Breast epithelium (tissue), 4 donors: ENCODE results near the gene SETBP1. TPM values are rescaled to one million over a fixed set of nuclear protein-coding genes. Genes with fewer than 3 reads are reported as not detected.

Experiments
- DNase-seq, 2 donors: peaks; one replicate each; pipeline ENCODE4 v3.0.0-alpha.2; 2019; ENCODE audit warnings: low spot score in 2 of 2
- H3K27ac ChIP-seq, 2 donors: fragments of 200-600 bp; sonication (generic) in 1 of 2; one replicate each; pipeline ENCODE4 v1.5.1; 2016 to 2019; ENCODE audit warnings: mild to moderate bottlenecking in 1 of 2
- H3K27me3 ChIP-seq, 2 donors: fragments of 200-600 bp; sonication (generic) in 1 of 2; one replicate each; pipeline versions ENCODE4 v1.5.1 to v1.6.0; 2017 to 2019; ENCODE audit warnings: control low read depth in 1 of 2, mild to moderate bottlenecking in 1 of 2
- H3K36me3 ChIP-seq: fragments of 200-600 bp; one replicate; pipeline ENCODE4 v1.5.1; 2019
- H3K4me1 ChIP-seq, 2 donors: fragments of 200-600 bp; sonication (generic); one replicate each; pipeline ENCODE4 v1.5.1; 2016 to 2019; ENCODE audit warnings: control low read depth in 1 of 2
- H3K4me3 ChIP-seq, 3 donors: fragments of 200-600 bp; sonication (generic); 1 replicate in 2 of 3; 2 replicates in 1 of 3; pipeline ENCODE4 v1.5.1; 2016 to 2019; ENCODE audit warnings: mild to moderate bottlenecking in 3 of 3, moderate library complexity in 2 of 3
- H3K9me3 ChIP-seq, 2 donors: fragments of 200-600 bp; sonication (generic) in 1 of 2; one replicate each; pipeline ENCODE4 v1.5.1; 2016 to 2019; ENCODE audit warnings: control low read depth in 1 of 2
- POLR2A ChIP-seq: fragments of 450-650 bp; IDR thresholded peaks from one replicate; pipeline ENCODE4 v1.6.1; 2016; ENCODE audit warnings: antibody characterized with exemption, mild to moderate bottlenecking, moderate library complexity
- POLR2AphosphoS5 ChIP-seq, 3 donors: sonication (generic); formaldehyde crosslinking; IDR thresholded peaks; one replicate each; pipeline ENCODE4 v1.6.1; 2017; ENCODE audit warnings: antibody characterized with exemption in 3 of 3
- intact Hi-C: fragments of 100-400 bp; cut with DNase I; formaldehyde crosslinking; loops from one replicate; pipeline ENCODE4 v1.15.1; 2023; ENCODE audit warnings: low total_unique reads
- total RNA-seq, 3 donors: library from RNA; depleted of rRNA; stranded (reverse); fragments of >200 nt; gene quantifications; one replicate each; pipeline ENCODE4 v1.1.0, GENCODE V29; 2016
- TF ChIP-seq, protein P1 (sequence below), 3 donors: fragments of 450-650 bp; IDR thresholded peaks; one replicate each; pipeline ENCODE4 v1.5.1; 2016 to 2017; ENCODE audit warnings: antibody characterized with exemption in 3 of 3, mild to moderate bottlenecking in 3 of 3, moderate library complexity in 3 of 3

SETBP1 gene
- total RNA-seq, 3 donors from 2014 or later = 26.2 to 40.1 (median 37.0) TPM

DNA sequence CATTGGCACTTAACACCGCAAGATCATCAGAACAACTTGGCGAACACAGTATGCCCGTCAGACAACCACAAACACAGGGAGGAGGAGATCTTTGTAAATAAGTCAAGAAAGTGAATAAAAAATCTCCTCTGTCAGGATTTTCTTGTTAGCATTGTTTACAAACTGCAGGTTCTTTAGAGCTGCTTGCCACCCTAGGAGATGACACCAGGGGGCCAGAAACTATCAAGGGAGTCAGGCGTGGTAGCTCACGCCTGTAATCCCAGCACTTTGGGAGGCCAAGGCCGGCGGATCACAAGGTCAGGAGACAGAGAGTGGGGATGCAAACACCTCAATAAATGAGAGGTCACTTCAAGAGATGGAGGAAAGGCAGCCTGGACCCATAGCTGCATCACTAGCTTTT is 428.1 kb downstream of the SETBP1 start:
- Histone ChIP-seq H3K36me3 (no peaks in the 10 kb centered on the region), H3K27me3 (no peaks in the 10 kb centered on the region), H3K4me3 (no peak overlapping the region), H3K4me1 (no peaks in the 10 kb centered on the region), H3K9me3 (no peaks in the 10 kb centered on the region), H3K27ac (no peak overlapping the region)
- TF ChIP-seq POLR2A (no peak), POLR2AphosphoS5 (IDR thresholded peaks at IDR 0.05) (no peak)
- TF ChIP-seq, protein P1, sequence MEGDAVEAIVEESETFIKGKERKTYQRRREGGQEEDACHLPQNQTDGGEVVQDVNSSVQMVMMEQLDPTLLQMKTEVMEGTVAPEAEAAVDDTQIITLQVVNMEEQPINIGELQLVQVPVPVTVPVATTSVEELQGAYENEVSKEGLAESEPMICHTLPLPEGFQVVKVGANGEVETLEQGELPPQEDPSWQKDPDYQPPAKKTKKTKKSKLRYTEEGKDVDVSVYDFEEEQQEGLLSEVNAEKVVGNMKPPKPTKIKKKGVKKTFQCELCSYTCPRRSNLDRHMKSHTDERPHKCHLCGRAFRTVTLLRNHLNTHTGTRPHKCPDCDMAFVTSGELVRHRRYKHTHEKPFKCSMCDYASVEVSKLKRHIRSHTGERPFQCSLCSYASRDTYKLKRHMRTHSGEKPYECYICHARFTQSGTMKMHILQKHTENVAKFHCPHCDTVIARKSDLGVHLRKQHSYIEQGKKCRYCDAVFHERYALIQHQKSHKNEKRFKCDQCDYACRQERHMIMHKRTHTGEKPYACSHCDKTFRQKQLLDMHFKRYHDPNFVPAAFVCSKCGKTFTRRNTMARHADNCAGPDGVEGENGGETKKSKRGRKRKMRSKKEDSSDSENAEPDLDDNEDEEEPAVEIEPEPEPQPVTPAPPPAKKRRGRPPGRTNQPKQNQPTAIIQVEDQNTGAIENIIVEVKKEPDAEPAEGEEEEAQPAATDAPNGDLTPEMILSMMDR (IDR thresholded peaks at IDR 0.05) = no peak
- intact Hi-C loops = no loop called here
- DNase-seq = no peak

DNA sequence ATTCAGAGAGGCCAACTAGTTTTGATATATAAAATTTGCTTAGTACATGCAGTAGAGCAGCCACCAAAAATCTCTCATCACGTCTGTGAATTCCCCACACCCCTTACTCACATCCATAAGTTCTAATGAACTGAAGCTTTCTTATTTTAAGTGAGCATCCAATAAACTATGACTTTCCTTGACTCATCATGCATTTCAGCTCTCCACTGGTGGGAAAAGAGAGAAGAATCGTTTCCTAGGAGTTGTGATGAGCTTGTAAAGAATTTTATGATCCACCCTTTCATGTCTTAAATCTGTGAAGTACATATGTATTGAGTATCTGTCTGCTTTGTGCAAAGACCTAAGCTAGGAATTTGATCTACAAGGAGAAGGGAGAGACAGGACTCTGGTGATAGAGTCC is 428.6 kb downstream of the SETBP1 start:
- H3K4me3 ChIP-seq = no peak overlapping the region
- H3K27me3 ChIP-seq = no peaks in the 10 kb centered on the region
- H3K36me3 ChIP-seq = no peaks in the 10 kb centered on the region
- H3K9me3 ChIP-seq = no peaks in the 10 kb centered on the region
- intact Hi-C loops = no loop called here
- TF ChIP-seq POLR2A (no peak), POLR2AphosphoS5 (IDR thresholded peaks at IDR 0.05) (no peak)
- TF ChIP-seq, protein P1 (IDR thresholded peaks at IDR 0.05) = no peak
- no peak for DNase-seq
- H3K4me1 ChIP-seq = no peaks in the 10 kb centered on the region
- no peak overlapping the region for H3K27ac ChIP-seq

DNA sequence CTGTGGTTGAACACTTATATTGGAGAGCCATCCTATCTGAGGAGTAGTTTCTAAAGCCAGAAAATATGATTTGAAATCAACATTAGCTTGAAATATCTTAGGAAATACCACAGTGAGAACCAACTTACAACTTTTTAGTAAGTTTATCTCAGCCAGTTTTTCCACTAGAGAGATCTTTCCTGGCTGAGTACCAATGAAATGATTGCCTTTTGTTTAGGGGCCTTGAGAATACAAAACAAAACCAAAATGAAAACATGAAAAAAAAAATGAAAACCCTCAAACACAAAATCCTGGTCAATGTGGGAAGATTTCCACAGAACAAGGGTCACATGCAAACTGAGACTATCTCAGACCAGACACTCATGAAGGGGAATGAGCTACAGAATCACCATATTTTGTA is 429.0 kb downstream of the SETBP1 start:
- Histone ChIP-seq H3K4me1 (no peaks in the 10 kb centered on the region), H3K27me3 (no peaks in the 10 kb centered on the region), H3K27ac (no peak overlapping the region), H3K36me3 (no peaks in the 10 kb centered on the region), H3K4me3 (no peak overlapping the region), H3K9me3 (no peaks in the 10 kb centered on the region)
- DNase-seq = no peak
- TF ChIP-seq POLR2A (no peak), POLR2AphosphoS5 (IDR thresholded peaks at IDR 0.05) (no peak)
- TF ChIP-seq, protein P1 (IDR thresholded peaks at IDR 0.05) = no peak
- intact Hi-C loops = no loop called here

DNA sequence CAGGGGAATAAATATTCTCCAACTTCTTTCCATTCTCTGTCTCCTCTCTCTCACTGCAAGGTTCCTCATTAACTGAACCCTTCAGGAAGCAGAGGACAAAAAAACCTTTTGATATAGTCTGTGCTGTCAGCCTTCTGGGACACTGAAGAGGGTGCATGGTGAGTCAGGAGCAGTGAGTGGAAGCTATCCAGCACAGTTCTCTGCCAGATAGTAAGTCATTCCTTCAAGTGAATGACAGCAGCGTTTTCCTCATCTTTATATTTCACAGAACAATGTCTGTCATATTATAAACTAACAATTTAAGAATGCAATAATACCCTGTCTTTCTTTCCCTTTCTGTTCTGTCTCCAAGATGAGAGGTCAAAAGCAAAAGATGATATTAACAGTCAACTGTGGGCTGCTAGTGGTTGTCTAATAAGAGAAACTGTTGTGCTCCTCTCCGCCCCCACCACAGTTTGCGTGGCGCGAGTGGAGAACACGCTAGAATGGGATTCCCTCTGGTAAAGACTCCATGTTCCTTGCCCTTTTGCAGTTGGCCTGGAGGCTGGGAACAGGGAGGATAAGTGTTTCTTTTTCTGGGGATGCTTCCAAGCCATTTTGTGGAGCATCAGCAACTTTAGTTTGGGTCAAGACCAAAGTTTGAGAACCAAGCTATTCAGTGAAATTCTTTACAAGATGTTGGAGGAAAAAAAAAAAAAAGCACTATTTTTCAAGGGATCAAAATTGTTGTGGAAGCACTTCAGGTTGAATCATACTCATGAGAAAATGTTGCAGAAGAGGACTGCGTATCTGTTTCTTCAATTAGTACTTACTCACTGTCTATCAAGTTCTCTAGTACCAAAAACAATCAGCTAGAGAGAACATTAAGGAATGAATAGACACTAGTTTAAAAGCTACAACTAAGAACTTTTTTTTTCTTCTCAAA is 430.2 kb downstream of the SETBP1 start:
- DNase-seq = peak in 1 of 2 donors; percentile 23
- Histone ChIP-seq H3K36me3 (no peaks in the 10 kb centered on the region), H3K9me3 (no peaks in the 10 kb centered on the region), H3K27ac (peak overlapping the region in 1 of 2 donors; percentile 66), H3K4me1 (no peaks in the 10 kb centered on the region), H3K27me3 (no peaks in the 10 kb centered on the region), H3K4me3 (no peak overlapping the region)
- TF ChIP-seq, protein P1 (IDR thresholded peaks at IDR 0.05) = no peak
- no peak for TF ChIP-seq POLR2A
- TF ChIP-seq POLR2AphosphoS5 (IDR thresholded peaks at IDR 0.05) = no peak
- intact Hi-C loops = no loop called here

DNA sequence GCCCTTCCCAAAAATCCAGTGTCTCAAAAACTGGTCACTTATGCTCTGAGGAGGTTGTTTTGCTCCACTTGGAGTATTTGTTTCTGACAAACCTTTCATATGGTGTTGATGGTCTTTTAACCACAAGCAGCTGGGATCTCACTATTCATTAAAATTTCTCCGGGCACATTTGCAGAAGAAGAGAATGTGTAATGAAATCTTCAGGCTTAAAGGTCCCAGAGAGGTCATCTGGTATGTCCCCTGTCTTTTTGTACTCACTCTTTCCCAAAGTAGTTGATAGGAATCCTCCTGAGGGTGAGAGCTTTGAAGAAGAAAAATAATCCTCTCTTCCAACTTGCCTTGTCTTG is 430.8 kb downstream of the SETBP1 start:
- intact Hi-C loops = no loop called here
- no peaks in the 10 kb centered on the region for H3K36me3 ChIP-seq
- TF ChIP-seq POLR2A (no peak), POLR2AphosphoS5 (IDR thresholded peaks at IDR 0.05) (no peak)
- TF ChIP-seq, protein P1 (IDR thresholded peaks at IDR 0.05) = no peak
- no peaks in the 10 kb centered on the region for H3K27me3 ChIP-seq
- H3K9me3 ChIP-seq = no peaks in the 10 kb centered on the region
- no peak for DNase-seq
- no peak overlapping the region for H3K4me3 ChIP-seq
- H3K4me1 ChIP-seq = no peaks in the 10 kb centered on the region
- peak overlapping the region; percentile 12 to 27 for H3K27ac ChIP-seq
